ENCODE results near the gene UBTD1.

UBTD1 gene

GRCh38 chr10:97517778-97518300 lies 19.1 kb downstream of the UBTD1 start:
- H3K27ac ChIP-seq = no peak overlapping the region
- no peak for TF ChIP-seq CTCF (conservative IDR thresholded peaks at IDR 0.05)

GRCh38 chr10:97518301-97519043 lies 19.7 kb downstream of the UBTD1 start:
- TF ChIP-seq CTCF (conservative IDR thresholded peaks at IDR 0.05) = no peak

DNA sequence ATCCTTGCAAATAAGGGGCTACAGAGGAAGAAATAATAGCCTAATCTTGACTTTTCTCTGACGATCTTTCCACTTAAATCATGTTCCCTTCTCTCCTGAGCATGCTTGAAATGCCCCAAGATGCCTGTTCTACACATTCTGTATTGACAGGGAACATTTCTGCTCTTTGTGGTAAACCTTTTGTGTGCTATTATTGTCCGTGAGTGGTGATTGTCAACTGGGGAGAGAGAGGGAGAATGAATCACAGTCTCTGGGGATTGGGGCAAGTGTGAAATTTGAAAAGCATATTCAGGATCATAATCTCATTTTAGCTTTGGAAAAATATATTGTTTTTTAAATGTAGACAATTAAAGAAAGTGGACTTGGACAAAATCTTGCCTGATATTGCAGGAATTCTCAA lies 20.6 kb downstream of the UBTD1 start:
- no peak for TF ChIP-seq CTCF (conservative IDR thresholded peaks at IDR 0.05)
- no peak overlapping the region for H3K27ac ChIP-seq

More at GRCh38 chr10:97518301-97519043, 19.7 kb downstream of the UBTD1 start:
- H3K27ac ChIP-seq = no peak overlapping the region

GRCh38 chr10:97520520-97520919 lies 21.8 kb downstream of the UBTD1 start:
- H3K27ac ChIP-seq = no peak overlapping the region
- no peak for TF ChIP-seq CTCF (conservative IDR thresholded peaks at IDR 0.05)

- no peak for TF ChIP-seq CTCF (conservative IDR thresholded peaks at IDR 0.05)
- H3K27ac ChIP-seq = no peak overlapping the region
Measured at GRCh38 chr10:97520978-97521761, 22.4 kb downstream of the UBTD1 start.

DNA sequence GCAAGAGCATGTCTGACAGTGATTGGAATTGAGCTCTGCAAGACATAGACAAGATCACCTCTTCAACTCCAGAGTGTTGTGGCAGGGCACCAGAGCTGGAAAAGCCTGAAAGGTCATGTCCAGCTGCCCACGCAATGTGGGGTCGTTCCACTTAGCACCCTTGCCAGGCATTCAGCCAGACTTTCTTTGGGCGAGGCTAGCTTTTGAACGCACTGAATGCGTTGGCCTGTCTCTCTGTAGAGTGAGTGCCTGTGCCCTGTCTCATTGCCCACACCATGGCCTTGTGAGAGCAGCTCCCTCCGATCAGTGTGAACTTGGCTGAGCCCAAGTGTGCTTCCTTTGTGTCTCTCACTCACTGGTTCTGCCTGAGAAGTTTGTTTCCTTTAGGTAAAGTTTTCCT lies 23.3 kb downstream of the UBTD1 start:
- TF ChIP-seq CTCF (conservative IDR thresholded peaks at IDR 0.05) = no peak

GRCh38 chr10:97522937-97523336 lies 24.2 kb downstream of the UBTD1 start:
- no peak overlapping the region for H3K27ac ChIP-seq
- TF ChIP-seq CTCF (conservative IDR thresholded peaks at IDR 0.05) = no peak

More for the DNA sequence above, 23.3 kb downstream of the UBTD1 start:
- no peak overlapping the region for H3K27ac ChIP-seq
